MM.1S (cell line): ENCODE measurements around the gene TUBGCP2.

ENCODE experiments used
- CTCF ChIP-seq: fragments of 300-600 bp; sonication (generic); IDR thresholded peaks from 2 replicates; pipeline ENCODE4 v1.5.1; 2016; ENCODE audit warnings: antibody characterized with exemption, low read length, mixed read lengths
- EZH2 ChIP-seq: fragments of 300-600 bp; sonication (generic); optimal IDR thresholded peaks from 2 replicates; pipeline ENCODE3; 2017; ENCODE audit warnings: low read depth, mild to moderate bottlenecking, antibody characterized with exemption, low read length, mixed read lengths
- EZH2phosphoT487 ChIP-seq: fragments of 300-600 bp; sonication (generic); IDR thresholded peaks from 2 replicates; pipeline ENCODE4 v1.6.1; 2018; ENCODE audit warnings: antibody characterized with exemption, low read length

- TF ChIP-seq EZH2 (no peak), EZH2phosphoT487 (no peak), CTCF (no peak)
These were observed 55.2 kb downstream of the TUBGCP2 start for GRCh38 chr10:133253361-133253955.
